HL-60 (cell line): ENCODE results near the gene CAP1.

ENCODE experiments used
- GABPA ChIP-seq: IDR thresholded peaks from 2 replicates; pipeline ENCODE4 v1.6.1; 2012; ENCODE audit warnings: low read depth
- TF ChIP-seq, protein P1 (sequence below): IDR thresholded peaks from one replicate; pipeline ENCODE4 v1.5.1; 2011; ENCODE audit warnings: low read length, control low read depth, inconsistent platforms; ENCODE audit not compliant: insufficient read depth
- TF ChIP-seq, protein P2 (sequence below): IDR thresholded peaks from 2 replicates; pipeline ENCODE4 v1.6.1; 2012; ENCODE audit warnings: low read depth; ENCODE audit not compliant: insufficient replicate concordance

DNA sequence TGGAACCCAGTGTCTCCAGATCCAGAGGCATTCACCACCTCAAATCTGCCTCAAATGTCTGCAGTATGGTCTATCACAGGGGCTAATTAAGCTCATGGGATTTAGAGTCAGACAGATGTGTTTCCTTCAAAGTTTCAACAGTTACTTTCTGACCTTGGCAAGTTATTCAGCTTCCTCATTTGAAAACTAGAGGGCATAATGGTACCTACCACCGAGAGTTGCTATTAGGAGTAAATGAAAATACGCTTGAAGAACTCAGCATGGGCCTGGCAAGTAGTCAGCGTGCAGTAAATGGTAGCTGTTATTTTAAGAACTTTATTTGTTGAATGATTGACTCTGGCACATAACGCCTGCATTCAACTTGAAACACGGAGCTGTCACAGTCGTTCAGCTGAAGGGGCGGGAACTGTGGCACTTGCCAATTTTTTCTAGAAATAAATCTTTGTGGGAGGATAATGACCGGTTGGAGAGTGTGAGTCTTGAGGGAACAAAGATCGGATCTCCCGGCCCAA lies 1.2 kb upstream of the CAP1 start:
- TF ChIP-seq, protein P1, sequence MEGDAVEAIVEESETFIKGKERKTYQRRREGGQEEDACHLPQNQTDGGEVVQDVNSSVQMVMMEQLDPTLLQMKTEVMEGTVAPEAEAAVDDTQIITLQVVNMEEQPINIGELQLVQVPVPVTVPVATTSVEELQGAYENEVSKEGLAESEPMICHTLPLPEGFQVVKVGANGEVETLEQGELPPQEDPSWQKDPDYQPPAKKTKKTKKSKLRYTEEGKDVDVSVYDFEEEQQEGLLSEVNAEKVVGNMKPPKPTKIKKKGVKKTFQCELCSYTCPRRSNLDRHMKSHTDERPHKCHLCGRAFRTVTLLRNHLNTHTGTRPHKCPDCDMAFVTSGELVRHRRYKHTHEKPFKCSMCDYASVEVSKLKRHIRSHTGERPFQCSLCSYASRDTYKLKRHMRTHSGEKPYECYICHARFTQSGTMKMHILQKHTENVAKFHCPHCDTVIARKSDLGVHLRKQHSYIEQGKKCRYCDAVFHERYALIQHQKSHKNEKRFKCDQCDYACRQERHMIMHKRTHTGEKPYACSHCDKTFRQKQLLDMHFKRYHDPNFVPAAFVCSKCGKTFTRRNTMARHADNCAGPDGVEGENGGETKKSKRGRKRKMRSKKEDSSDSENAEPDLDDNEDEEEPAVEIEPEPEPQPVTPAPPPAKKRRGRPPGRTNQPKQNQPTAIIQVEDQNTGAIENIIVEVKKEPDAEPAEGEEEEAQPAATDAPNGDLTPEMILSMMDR = no peak
- no peak for TF ChIP-seq GABPA
- TF ChIP-seq, protein P2, sequence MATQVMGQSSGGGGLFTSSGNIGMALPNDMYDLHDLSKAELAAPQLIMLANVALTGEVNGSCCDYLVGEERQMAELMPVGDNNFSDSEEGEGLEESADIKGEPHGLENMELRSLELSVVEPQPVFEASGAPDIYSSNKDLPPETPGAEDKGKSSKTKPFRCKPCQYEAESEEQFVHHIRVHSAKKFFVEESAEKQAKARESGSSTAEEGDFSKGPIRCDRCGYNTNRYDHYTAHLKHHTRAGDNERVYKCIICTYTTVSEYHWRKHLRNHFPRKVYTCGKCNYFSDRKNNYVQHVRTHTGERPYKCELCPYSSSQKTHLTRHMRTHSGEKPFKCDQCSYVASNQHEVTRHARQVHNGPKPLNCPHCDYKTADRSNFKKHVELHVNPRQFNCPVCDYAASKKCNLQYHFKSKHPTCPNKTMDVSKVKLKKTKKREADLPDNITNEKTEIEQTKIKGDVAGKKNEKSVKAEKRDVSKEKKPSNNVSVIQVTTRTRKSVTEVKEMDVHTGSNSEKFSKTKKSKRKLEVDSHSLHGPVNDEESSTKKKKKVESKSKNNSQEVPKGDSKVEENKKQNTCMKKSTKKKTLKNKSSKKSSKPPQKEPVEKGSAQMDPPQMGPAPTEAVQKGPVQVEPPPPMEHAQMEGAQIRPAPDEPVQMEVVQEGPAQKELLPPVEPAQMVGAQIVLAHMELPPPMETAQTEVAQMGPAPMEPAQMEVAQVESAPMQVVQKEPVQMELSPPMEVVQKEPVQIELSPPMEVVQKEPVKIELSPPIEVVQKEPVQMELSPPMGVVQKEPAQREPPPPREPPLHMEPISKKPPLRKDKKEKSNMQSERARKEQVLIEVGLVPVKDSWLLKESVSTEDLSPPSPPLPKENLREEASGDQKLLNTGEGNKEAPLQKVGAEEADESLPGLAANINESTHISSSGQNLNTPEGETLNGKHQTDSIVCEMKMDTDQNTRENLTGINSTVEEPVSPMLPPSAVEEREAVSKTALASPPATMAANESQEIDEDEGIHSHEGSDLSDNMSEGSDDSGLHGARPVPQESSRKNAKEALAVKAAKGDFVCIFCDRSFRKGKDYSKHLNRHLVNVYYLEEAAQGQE = no peak
